HCT116 (cell line): Measurements from ENCODE around the gene RPA4. TPM values are rescaled to one million over a fixed set of nuclear protein-coding genes. Genes with fewer than 3 reads are reported as not detected.

Source experiments
- ATAC-seq: fragments of 200-7000 bp; cut with Tn5 transposase; 2 replicates; pipeline ENCODE4 v1.9.1; 2020; ENCODE audit warnings: mild to moderate bottlenecking, moderate library complexity
- BruUV-seq: library from RNA; stranded (reverse); fragments of 400-500 nt; replicated peaks from 2 replicates; lab custom pipeline; 2021; lab: Mats Ljungman, UMichigan
- CTCF ChIA-PET: fragments of 300-600 bp; sonication (Branson Sonifier 250); formaldehyde crosslinking; loops from one replicate; lab custom pipeline; 2021; ENCODE audit warnings: antibody characterized with exemption; lab: Charles Lee
- POLR2A ChIA-PET: fragments of 300-600, 350-600 bp; sonication (Branson Sonifier 250); formaldehyde crosslinking; loops from one replicate; lab custom pipeline; 2021; ENCODE audit warnings: antibody characterized with exemption; lab: Charles Lee
- RAD21 ChIA-PET, 2 experiments: fragments of 300-600 bp; sonication (Branson Sonifier 250); formaldehyde crosslinking; loops; one replicate each; lab custom pipeline; 2023; ENCODE audit warnings: low total read pairs in 2 of 2; ENCODE audit not compliant: uncharacterized antibody in 2 of 2, unreplicated experiment in 2 of 2, low non-redundant PET in 1 of 2; lab: Charles Lee
- DNase-seq: peaks from one replicate; pipeline ENCODE4 v3.0.0-alpha.2; 2010; ENCODE audit warnings: low read depth, low spot score
- H2AFZ ChIP-seq: fragments of 200-600 bp; shearing (Covaris generic), sonication (generic); 2 replicates; pipeline ENCODE4 v1.6.1; 2017; ENCODE audit warnings: low read depth, mixed run types, mixed read lengths, antibody characterized with exemption, low read length; ENCODE audit not compliant: poor library complexity, severe bottlenecking
- H3K27ac ChIP-seq: 2 replicates; pipeline ENCODE4 v1.5.1; 2012; ENCODE audit warnings: low read depth, low read length
- H3K27me3 ChIP-seq: fragments of 200-600 bp; sonication (generic); 2 replicates; pipeline ENCODE4 v1.6.1; 2016; ENCODE audit warnings: mixed run types, low read length, mixed read lengths; ENCODE audit not compliant: insufficient read depth
- H3K36me3 ChIP-seq, 2 experiments: fragments of 200-500 bp in 1 of 2; fragments of 200-600 bp in 1 of 2; sonication (Bioruptor generic) in 1 of 2; sonication (generic) in 1 of 2; 2 replicates each; pipeline versions ENCODE4 v1.5.1 to v1.6.1; 2014 to 2016; ENCODE audit warnings: low read length in 2 of 2, inconsistent platforms in 1 of 2, mixed read lengths in 1 of 2, mixed run types in 1 of 2; ENCODE audit not compliant: insufficient read depth in 2 of 2, control insufficient read depth in 1 of 2
- H3K4me1 ChIP-seq, 2 experiments: fragments of 200-600 bp in 1 of 2; sonication (generic) in 1 of 2; 2 replicates each; pipeline versions ENCODE4 v1.5.1 to v1.6.1; 2012 to 2017; ENCODE audit warnings: low read length in 2 of 2, inconsistent platforms in 1 of 2, mild to moderate bottlenecking in 1 of 2, mixed read lengths in 1 of 2, mixed run types in 1 of 2, moderate library complexity in 1 of 2; ENCODE audit not compliant: insufficient read depth in 2 of 2, control insufficient read depth in 1 of 2
- H3K4me2 ChIP-seq: fragments of 200-600 bp; sonication (generic); 2 replicates; pipeline ENCODE4 v1.6.1; 2017; ENCODE audit warnings: mixed run types, low read length, mixed read lengths
- H3K4me3 ChIP-seq, 2 experiments: fragments of 200-600 bp in 1 of 2; sonication (generic) in 1 of 2; replicated peaks in 1 of 2; 2 replicates each; pipeline ENCODE4 v1.5.1; 2011 to 2016; ENCODE audit warnings: low read length in 2 of 2, control low read depth in 1 of 2, low read depth in 1 of 2, mild to moderate bottlenecking in 1 of 2, mixed read lengths in 1 of 2, mixed run types in 1 of 2
- H3K79me2 ChIP-seq: fragments of 200-600 bp; sonication (generic); 2 replicates; pipeline ENCODE4 v1.6.1; 2017; ENCODE audit warnings: mild to moderate bottlenecking, mixed run types, low read length, moderate library complexity, mixed read lengths; ENCODE audit not compliant: insufficient read depth
- H3K9ac ChIP-seq: fragments of 200-600 bp; sonication (generic); 2 replicates; pipeline ENCODE4 v1.6.1; 2016; ENCODE audit warnings: low read length, mixed read lengths
- H3K9me2 ChIP-seq: fragments of 200-600 bp; sonication (generic), shearing (Covaris generic); 2 replicates; pipeline ENCODE4 v1.6.1; 2017; ENCODE audit warnings: mixed run types, mild to moderate bottlenecking, moderate library complexity; ENCODE audit not compliant: insufficient read depth
- H3K9me3 ChIP-seq, 2 experiments: fragments of 200-500 bp in 1 of 2; fragments of 200-600 bp in 1 of 2; sonication (Bioruptor generic) in 1 of 2; sonication (generic) in 1 of 2; 2 replicates each; pipeline ENCODE4 v1.6.1; 2014 to 2017; ENCODE audit warnings: low read length in 2 of 2, mixed read lengths in 2 of 2, inconsistent platforms in 1 of 2, low read depth in 1 of 2, mild to moderate bottlenecking in 1 of 2, mixed run types in 1 of 2, moderate library complexity in 1 of 2; ENCODE audit not compliant: control insufficient read depth in 1 of 2, insufficient read depth in 1 of 2
- H4K20me1 ChIP-seq: fragments of 200-600 bp; sonication (generic), shearing (Covaris generic); 2 replicates; pipeline ENCODE4 v1.6.1; 2017; ENCODE audit warnings: mixed run types, mild to moderate bottlenecking, moderate library complexity; ENCODE audit not compliant: insufficient read depth
- EZH2phosphoT487 ChIP-seq: fragments of 200-600 bp; IDR thresholded peaks from 2 replicates; pipeline ENCODE4 v1.6.1; 2018; ENCODE audit warnings: antibody characterized with exemption, borderline replicate concordance
- RAD21 ChIP-seq: IDR thresholded peaks from 2 replicates; pipeline ENCODE4 v1.6.1; 2012; ENCODE audit warnings: low read depth, mild to moderate bottlenecking
- intact Hi-C: fragments of 100-400 bp; cut with micrococcal nuclease; formaldehyde crosslinking; loops from 2 replicates; pipeline ENCODE4 v1.10.0; 2022
- total RNA-seq: library from RNA; stranded (reverse); gene quantifications from one replicate; pipeline ENCODE4 v1.2.1, GENCODE V29; 2021; ENCODE audit not compliant: unreplicated experiment
- TF ChIP-seq, protein P1 (sequence below): IDR thresholded peaks from 2 replicates; pipeline ENCODE4 v1.6.1; 2011; ENCODE audit warnings: mild to moderate bottlenecking, low read length, moderate library complexity; ENCODE audit not compliant: insufficient replicate concordance; ENCODE audit errors: extremely low read depth

The RPA4 gene
- total RNA-seq, 1 experiment from 2014 or later = 0.20 TPM

DNA sequence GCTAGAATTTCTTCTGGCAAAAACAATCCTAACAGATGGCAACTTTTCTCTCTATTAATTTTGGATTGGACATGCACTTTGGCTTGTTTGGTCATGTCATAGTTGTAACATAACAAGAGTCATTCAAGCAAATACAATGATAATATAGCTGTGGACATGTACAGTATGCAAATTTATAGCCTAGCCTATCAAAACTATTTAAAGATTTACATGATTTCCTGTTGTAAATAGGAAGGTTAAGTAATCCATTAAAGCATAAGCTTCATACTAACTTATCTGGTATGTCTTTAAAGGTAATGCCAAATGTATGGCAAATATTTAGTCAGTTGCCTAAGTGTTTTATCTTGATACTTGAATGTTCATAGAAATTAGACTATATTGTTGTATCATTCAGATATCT, 45.3 kb downstream of the RPA4 start:
- intact Hi-C loops = no loop called here
- CTCF ChIA-PET = no interaction called here
- Histone ChIP-seq H3K9me2 (no peaks in the 10 kb centered on the region), H4K20me1 (no peaks in the 10 kb centered on the region), H3K4me2 (no peak overlapping the region), H3K79me2 (no peaks in the 10 kb centered on the region), H3K36me3 (no peaks in the 10 kb centered on the region), H2AFZ (no peak overlapping the region), H3K27ac (no peak overlapping the region), H3K9me3 (no peaks in the 10 kb centered on the region), H3K9ac (no peak overlapping the region), H3K27me3 (no peaks in the 10 kb centered on the region), H3K4me3 (no peak overlapping the region), H3K4me1 (no peaks in the 10 kb centered on the region)
- BruUV-seq = no TSS peak
- ATAC-seq (no peak), DNase-seq (no peak)
- POLR2A ChIA-PET = no interaction called here
- RAD21 ChIA-PET = no interaction called here
- no peak for TF ChIP-seq RAD21
- TF ChIP-seq EZH2phosphoT487 = no peak
- TF ChIP-seq, protein P1, sequence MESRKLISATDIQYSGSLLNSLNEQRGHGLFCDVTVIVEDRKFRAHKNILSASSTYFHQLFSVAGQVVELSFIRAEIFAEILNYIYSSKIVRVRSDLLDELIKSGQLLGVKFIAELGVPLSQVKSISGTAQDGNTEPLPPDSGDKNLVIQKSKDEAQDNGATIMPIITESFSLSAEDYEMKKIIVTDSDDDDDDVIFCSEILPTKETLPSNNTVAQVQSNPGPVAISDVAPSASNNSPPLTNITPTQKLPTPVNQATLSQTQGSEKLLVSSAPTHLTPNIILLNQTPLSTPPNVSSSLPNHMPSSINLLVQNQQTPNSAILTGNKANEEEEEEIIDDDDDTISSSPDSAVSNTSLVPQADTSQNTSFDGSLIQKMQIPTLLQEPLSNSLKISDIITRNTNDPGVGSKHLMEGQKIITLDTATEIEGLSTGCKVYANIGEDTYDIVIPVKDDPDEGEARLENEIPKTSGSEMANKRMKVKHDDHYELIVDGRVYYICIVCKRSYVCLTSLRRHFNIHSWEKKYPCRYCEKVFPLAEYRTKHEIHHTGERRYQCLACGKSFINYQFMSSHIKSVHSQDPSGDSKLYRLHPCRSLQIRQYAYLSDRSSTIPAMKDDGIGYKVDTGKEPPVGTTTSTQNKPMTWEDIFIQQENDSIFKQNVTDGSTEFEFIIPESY = no peak

Other genes with a start within 250 kb of the RPA4 start
- 10.9 TPM for gene DIAPH2, start 199.1 kb upstream of the RPA4 start, total RNA-seq